ENCODE results near the gene SGPP1. TPM values are rescaled to one million over a fixed set of nuclear protein-coding genes. Genes with fewer than 3 reads are reported as not detected.

The SGPP1 gene
- total and polyA plus RNA-seq, 2 of the 4 experiments (the other 2 are of a cell fraction), result 8.6 to 11.1 TPM

DNA sequence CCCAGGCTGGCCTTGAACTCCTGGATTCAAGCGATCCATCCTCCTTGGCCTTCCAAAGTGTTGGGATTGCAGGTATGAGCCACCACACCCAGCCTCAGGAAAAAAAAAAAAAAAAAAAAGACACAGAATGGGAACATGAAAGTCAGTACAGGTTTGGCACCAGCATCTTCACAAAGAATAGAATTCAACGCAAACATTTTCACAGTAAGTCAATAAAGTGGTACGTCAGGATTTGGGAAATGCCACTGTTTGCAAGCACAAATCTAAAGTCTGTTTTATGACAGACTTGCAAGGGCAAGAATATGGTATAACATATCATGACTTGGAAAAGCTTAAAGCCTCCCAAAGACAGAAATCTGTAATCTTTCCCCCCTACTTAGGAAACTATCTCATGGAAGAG lies 51.2 kb downstream of the SGPP1 start:
- Histone ChIP-seq H3K4ac (ENCODE audit: low read depth, low read length) (no peak overlapping the region), H3K79me1 (ENCODE audit: low read depth in 1 of 2, low read length in 2 of 2) (no peaks in the 10 kb centered on the region), H4K8ac (ENCODE audit: low read depth in 2 of 2, low read length in 2 of 2) (no peak overlapping the region), H3K36me3 (ENCODE audit: control insufficient read depth, insufficient read depth, low read length) (no peaks in the 10 kb centered on the region), H3K4me3 (ENCODE audit: insufficient read depth, low read depth, low read length) (no peak overlapping the region), H4K20me1 (ENCODE audit: insufficient read depth, low read length) (no peaks in the 10 kb centered on the region), H3K4me2 (ENCODE audit: low read depth, low read length) (no peak overlapping the region), H4K5ac (ENCODE audit: low read depth, low read length) (no peak overlapping the region), H3K14ac (replicated peaks; ENCODE audit: low read depth, low read length) (no peak overlapping the region), H3K9me1 (ENCODE audit: insufficient read depth, low read length) (peaks cover 6% of the 10 kb centered on the region), H2BK120ac (ENCODE audit: low read depth, low read length) (no peak overlapping the region), H4K91ac (ENCODE audit: insufficient read depth, low read depth, low read length) (no peak overlapping the region), H2BK20ac (ENCODE audit: low read depth, low read length) (no peak overlapping the region), H3K4me1 (ENCODE audit: control insufficient read depth, insufficient read depth, low read length) (peaks cover 2% of the 10 kb centered on the region), H3K27ac (ENCODE audit: insufficient read depth, low read length) (no peak overlapping the region), H3K9ac (ENCODE audit: low read depth, low read length) (no peak overlapping the region), H2BK15ac (ENCODE audit: low read depth, low read length) (no peak overlapping the region), H3K56ac (ENCODE audit: extremely low read depth, insufficient read depth, low read length) (no peak overlapping the region), H3K9me3 (ENCODE audit: control insufficient read depth, insufficient read depth, low read length) (no peaks in the 10 kb centered on the region), H2AK9ac (replicated peaks; ENCODE audit: low read depth, low read length, poor library complexity) (no peak overlapping the region), H3K18ac (ENCODE audit: low read depth, low read length) (no peak overlapping the region), H2BK5ac (ENCODE audit: low read depth, low read length, poor library complexity, severe bottlenecking) (no peak overlapping the region), H2AK5ac (ENCODE audit: low read depth, low read length) (no peak overlapping the region), H3K27me3 (ENCODE audit: control insufficient read depth, insufficient read depth, low read length) (no peaks in the 10 kb centered on the region), H3K23ac (ENCODE audit: low read depth, low read length) (no peak overlapping the region), H2AFZ (replicated peaks; ENCODE audit: low read length, poor library complexity) (no peak overlapping the region)
- dilution Hi-C loops (cut with HindIII; ENCODE audit: low sequenced_read_pairs, unreplicated experiment), result no loop called here
- WGBS, 2 experiments (ENCODE audit: extremely low coverage in 2 of 2, insufficient read length in 1 of 2), result no CpG with 5 or more reads among the region's 3 CpGs
- no TSS peak for BruUV-seq (replicated peaks)
- ATAC-seq (ENCODE audit: low read depth), result no peak
- in situ Hi-C loops (cut with MboI; ENCODE audit: low sequenced_read_pairs), result no loop called here
- ChIA-PET CTCF (no interaction called here), POLR2A (ENCODE audit: unreplicated experiment) (no interaction called here)
- intact Hi-C loops (cut with micrococcal nuclease), result no loop called here
- TF ChIP-seq MAFK (IDR thresholded peaks at IDR 0.05; ENCODE audit: low read depth, low read length), result no peak
- no peak for TF ChIP-seq FOS (IDR thresholded peaks at IDR 0.05; ENCODE audit: low read depth, low read length)
- TF ChIP-seq, protein P1, sequence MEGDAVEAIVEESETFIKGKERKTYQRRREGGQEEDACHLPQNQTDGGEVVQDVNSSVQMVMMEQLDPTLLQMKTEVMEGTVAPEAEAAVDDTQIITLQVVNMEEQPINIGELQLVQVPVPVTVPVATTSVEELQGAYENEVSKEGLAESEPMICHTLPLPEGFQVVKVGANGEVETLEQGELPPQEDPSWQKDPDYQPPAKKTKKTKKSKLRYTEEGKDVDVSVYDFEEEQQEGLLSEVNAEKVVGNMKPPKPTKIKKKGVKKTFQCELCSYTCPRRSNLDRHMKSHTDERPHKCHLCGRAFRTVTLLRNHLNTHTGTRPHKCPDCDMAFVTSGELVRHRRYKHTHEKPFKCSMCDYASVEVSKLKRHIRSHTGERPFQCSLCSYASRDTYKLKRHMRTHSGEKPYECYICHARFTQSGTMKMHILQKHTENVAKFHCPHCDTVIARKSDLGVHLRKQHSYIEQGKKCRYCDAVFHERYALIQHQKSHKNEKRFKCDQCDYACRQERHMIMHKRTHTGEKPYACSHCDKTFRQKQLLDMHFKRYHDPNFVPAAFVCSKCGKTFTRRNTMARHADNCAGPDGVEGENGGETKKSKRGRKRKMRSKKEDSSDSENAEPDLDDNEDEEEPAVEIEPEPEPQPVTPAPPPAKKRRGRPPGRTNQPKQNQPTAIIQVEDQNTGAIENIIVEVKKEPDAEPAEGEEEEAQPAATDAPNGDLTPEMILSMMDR (conservative IDR thresholded peaks at IDR 0.05; ENCODE audit: low read depth, low read length), result no peak
- no peak for TF ChIP-seq RFX5 (IDR thresholded peaks at IDR 0.05; ENCODE audit: low read depth, low read length)
- no peak for TF ChIP-seq POLR2A (IDR thresholded peaks at IDR 0.05; ENCODE audit: low read depth, low read length)
- no peak for TF ChIP-seq SMC3 (IDR thresholded peaks at IDR 0.05; ENCODE audit: low read depth, low read length)
- TF ChIP-seq RCOR1 (IDR thresholded peaks at IDR 0.05; ENCODE audit: insufficient replicate concordance, low read length), result no peak
- no peak for TF ChIP-seq BHLHE40 (IDR thresholded peaks at IDR 0.05; ENCODE audit: low read depth, low read length)
- TF ChIP-seq NFE2L2 (IDR thresholded peaks at IDR 0.05; ENCODE audit: low read depth, low read length), result no peak
- no peak for TF ChIP-seq MXI1 (IDR thresholded peaks at IDR 0.05; ENCODE audit: borderline replicate concordance, low read depth, low read length)
- no peak for TF ChIP-seq CHD1 (IDR thresholded peaks at IDR 0.05; ENCODE audit: low read depth, low read length)
- TF ChIP-seq, protein P2, sequence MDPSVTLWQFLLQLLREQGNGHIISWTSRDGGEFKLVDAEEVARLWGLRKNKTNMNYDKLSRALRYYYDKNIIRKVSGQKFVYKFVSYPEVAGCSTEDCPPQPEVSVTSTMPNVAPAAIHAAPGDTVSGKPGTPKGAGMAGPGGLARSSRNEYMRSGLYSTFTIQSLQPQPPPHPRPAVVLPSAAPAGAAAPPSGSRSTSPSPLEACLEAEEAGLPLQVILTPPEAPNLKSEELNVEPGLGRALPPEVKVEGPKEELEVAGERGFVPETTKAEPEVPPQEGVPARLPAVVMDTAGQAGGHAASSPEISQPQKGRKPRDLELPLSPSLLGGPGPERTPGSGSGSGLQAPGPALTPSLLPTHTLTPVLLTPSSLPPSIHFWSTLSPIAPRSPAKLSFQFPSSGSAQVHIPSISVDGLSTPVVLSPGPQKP (IDR thresholded peaks at IDR 0.05; ENCODE audit: borderline replicate concordance, low read depth, low read length), result no peak
- TF ChIP-seq RAD21 (IDR thresholded peaks at IDR 0.05; ENCODE audit: low read length), result no peak
- TF ChIP-seq MAZ (IDR thresholded peaks at IDR 0.05; ENCODE audit: borderline replicate concordance, low read depth, low read length), result no peak
- TF ChIP-seq, protein P3, sequence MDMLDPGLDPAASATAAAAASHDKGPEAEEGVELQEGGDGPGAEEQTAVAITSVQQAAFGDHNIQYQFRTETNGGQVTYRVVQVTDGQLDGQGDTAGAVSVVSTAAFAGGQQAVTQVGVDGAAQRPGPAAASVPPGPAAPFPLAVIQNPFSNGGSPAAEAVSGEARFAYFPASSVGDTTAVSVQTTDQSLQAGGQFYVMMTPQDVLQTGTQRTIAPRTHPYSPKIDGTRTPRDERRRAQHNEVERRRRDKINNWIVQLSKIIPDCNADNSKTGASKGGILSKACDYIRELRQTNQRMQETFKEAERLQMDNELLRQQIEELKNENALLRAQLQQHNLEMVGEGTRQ (IDR thresholded peaks at IDR 0.05; ENCODE audit: low read depth, low read length), result no peak
- TF ChIP-seq CEBPB (IDR thresholded peaks at IDR 0.05; ENCODE audit: low read depth, low read length), result no peak
- no peak for DNase-seq
